HG03060 (cell line): Measurements from ENCODE around the gene INTS6.

Source experiments
- ATAC-seq: cut with Tn5 transposase; IDR thresholded peaks from one replicate; pipeline ENCODE4 v1.9.1; 2021; ENCODE audit warnings: low read depth, moderate number of reproducible peaks; ENCODE audit not compliant: unreplicated experiment

INTS6 gene

DNA sequence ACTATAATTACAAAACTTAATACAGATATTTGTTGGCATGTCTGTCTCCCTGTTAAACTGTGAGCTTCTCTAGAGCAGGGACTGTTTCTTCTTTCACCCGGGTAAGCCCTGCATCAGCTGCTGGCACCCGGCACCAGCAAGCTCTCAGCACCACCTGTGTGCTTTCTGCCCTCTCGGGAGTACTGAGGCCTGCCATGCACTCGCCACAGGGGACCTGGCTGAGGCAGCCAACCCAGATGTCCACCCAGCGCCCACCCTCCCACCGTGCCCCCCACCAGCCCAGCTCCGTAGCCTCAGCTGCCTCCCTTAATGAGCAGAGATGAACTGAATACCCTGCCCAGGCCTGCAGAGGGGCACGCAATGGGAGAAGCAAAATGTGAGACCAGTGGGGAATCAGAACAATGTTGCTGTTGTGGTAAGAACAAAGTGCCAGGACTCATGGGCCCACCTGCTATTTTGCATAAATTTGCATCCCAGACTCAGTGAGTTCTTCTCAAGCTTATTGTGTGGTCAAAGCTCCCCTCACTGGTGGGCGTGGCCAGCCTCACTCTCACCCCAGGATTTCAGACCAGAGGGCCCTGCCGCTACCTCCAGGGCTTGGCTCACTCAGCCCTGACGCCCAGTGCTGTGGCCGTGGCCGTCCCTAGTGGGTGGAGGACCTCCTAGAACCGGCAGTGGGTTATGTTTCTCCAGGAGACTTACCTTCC, 128.0 kb downstream of the INTS6 start:
- ATAC-seq, result no peak

DNA sequence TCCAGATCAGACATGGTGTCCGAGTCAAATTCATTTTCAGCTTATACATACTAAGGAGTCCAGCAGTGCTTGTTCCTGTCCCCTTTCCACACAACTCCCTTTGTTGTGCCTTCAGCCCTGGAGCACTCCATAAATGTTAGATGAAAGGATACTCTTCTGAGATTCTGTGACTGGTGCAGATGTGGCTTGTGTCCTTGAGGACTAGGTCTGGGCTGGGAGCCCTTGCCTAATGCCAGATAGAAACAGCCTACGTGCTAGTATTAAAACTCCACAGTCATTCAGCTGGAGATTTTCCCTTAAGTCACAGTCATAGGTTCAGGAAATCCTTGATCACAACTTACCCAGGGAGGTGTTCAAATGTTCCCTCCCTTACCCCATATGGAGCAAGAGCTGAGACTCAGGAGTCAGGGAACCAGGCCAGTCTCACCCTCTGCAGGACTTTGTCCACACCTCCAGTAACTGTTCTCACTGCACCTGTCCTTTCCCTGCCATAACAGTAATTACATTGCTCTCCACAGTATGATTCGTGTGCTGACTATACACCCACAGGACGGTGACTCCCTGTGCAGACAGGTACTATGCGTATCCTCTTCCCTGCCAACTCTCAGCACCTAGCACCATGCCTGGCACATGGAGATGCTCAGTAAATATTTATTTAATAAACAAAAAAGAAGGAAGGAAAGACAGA, 128.9 kb downstream of the INTS6 start:
- no peak for ATAC-seq

DNA sequence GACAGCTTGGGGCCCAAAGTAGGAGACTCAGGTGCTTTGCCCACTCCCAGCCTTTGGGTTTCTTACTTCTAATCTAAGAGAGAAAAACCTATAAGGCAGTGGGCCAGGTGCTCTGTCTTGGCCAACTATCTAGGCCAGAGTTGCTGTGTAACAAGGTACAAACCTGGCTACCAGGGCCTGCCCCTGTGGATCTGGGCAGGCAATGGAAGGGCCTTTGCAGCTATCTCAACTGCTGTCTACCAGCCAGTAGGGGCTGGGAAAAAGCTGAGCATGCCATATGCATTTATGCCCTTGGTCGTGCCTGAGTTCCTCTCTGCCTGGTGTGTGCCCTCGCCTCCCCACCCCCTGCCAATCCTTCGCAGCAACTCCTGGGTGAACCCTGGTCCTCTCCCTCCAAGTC, 130.0 kb downstream of the INTS6 start:
- no peak for ATAC-seq

DNA sequence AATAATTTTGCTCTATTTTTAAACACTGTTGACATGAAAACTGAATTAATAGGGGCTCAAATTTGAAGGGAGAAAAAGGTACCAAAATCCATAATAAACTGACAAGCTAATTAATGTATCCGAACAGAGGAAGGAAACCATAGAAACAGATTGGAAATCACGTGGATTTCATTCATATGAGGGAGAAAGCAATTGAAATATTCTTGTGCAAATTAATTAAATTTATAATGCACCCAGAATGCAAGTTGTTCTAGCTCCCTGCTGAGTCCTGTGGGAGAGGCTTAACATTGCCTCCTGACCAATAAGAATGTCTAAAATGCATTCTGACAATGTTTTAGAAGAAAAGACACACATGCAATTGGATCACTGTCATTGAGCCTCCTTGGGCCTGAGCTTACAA, 131.0 kb downstream of the INTS6 start:
- ATAC-seq, result no peak

DNA sequence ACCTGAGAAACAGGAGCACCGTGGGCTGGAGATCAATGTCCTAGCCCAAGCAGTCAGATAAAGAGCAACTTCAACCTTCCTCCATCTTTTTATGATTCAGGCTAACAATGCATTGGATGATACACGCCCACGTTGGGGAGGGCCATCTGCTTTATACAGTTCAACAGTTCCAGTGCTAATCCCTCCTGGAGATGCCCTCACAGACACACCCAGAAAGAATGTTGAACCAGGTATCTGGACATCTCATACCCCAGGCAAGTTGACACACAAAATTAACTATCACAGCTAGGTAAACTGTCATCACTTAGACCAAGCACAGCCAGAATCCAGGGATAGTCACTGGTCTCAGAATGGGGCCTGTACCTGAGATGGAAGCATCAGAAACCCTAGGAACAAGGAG, 134.0 kb downstream of the INTS6 start:
- ATAC-seq, result no peak

DNA sequence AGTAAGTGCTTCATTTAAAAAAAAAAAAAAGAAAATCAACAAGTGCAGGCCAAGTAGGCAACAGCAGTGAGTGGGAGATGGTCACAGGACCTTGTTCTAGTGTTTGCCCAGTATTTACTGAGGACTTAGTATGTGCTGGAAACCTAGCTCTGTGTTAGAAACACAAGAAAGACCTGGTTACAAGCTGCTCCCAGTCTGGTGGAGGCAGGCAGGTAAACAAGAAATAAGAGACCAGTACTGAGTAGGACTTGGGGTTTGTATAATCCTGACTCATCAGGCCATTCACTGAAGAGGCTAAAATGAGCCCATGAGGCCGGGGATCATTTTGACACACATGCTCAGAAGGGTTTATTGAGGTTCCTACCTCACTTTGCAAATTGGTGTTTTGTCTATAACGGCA, 134.8 kb downstream of the INTS6 start:
- no peak for ATAC-seq

DNA sequence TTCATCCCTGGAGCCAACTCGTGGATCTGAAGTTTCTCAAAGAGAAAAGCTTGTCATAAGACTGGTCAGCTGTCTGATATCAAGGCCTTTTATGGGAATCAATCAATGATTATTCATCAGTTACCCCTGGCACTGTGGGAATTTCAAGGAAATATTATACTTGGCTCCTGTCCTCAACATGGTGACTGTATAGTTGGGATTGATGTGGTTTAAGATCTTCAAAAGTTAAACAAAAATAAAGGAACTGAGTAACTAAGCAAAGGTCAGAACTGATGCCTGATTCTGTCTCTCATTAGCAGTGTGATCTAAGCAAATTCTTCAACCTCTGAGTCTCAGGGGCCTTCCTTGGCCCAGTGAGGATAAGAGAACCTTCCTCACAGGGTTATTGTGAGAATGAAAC, 135.6 kb downstream of the INTS6 start:
- ATAC-seq, result no peak

DNA sequence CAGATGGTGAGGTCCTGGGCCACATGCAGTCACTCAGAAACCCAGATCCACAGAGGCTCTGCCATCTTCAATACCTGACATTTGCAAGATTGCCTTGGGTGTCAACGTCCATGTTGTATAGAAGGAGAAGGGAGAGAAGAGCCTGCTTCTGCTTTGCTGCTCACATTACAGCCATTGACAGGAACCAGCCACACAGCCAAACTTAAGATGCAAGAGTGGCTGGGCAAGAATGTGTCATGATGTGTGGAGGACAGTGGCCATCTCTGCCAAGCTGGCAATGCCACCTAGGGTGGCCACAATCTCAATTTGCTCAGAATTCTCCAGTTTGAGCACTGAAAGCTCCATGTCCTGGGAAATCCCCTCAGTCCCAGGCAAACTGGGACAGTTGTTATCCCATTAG, 139.2 kb downstream of the INTS6 start:
- no peak for ATAC-seq

DNA sequence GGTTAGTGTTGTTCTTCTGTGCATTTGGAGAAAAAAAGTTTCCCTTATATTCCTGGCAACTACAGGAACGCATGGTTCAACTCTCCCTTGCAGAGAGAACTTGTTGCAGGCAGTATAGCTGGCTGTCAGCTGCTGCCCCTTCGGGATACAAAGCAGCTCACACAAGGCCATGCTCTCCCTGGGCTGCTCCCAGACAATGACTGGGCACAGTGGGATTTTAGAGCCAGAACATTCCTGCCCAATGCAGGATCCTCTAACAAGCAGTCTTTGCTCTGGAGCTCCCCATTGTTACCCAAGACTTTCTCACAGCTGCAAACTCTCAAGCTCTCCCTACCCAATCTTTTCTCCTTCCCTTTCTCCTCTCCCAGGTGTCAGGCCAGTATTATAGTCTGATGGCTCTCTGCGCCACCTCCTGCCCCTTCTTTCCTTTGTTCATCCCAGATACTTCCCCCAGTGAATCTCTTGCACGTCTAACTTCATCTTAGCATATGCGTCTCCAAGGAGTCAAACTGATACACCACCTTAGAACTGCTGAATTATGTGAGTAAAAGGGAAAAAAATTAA, 140.8 kb downstream of the INTS6 start:
- ATAC-seq, result no peak
